Measurements from ENCODE around the gene FABP2. TPM values are rescaled to one million over a fixed set of nuclear protein-coding genes. Genes with fewer than 3 reads are reported as not detected.
"Not testable (repeated sequence)": the region's sequence is repeated elsewhere in the genome, so short reads cannot be mapped to it uniquely, and the experiment has no call there.

FABP2 gene
- total RNA-seq: not detected

- CTCF ChIA-PET: interaction anchor here (1.3 kb wide), 1 partner anchor 8 kb away, joined by 4 read pairs; no protein-coding TSS in a partner anchor
- H3K4me1 Mint-ChIP-seq (ENCODE audit: low read depth): no peaks in the 10 kb centered on the region
- H3K27me3 Mint-ChIP-seq (ENCODE audit: low read depth): no peaks in the 10 kb centered on the region
- H3K4me3 Mint-ChIP-seq: no peak within 1 kb of the TSS
- H3K36me3 Mint-ChIP-seq (ENCODE audit: low read depth): no peaks in the 10 kb centered on the region
- intact Hi-C loops (cut with micrococcal nuclease): no loop called here
- no peak within 1 kb of the TSS for H3K27ac Mint-ChIP-seq
- no peaks in the 10 kb centered on the region for H3K9me3 Mint-ChIP-seq
- no peak for DNase-seq
Measured at GRCh38 chr4:119321921-119322687, at the start of gene FABP2. Gene FABP2, minus strand, starts transcription at chr4:119322138. Its CDS starts 36 bp downstream, at chr4:119322102.

GRCh38 chr4:119370951-119371683 lies 49.2 kb upstream of the FABP2 start:
- CTCF ChIA-PET; H3K36me3 Mint-ChIP-seq (ENCODE audit: low read depth); H3K27me3 Mint-ChIP-seq (ENCODE audit: low read depth); H3K9me3 Mint-ChIP-seq; DNase-seq: not testable (repeated sequence)
- Mint-ChIP-seq H3K27ac (peak overlapping the region; percentile 63), H3K4me3 (peak overlapping the region; percentile 32), H3K4me1 (ENCODE audit: low read depth) (peaks cover 48% of the 10 kb centered on the region)
- intact Hi-C loops (cut with micrococcal nuclease): loop anchor here (1.0 to 5.0 kb wide), 3 partner anchors 70 to 159 kb away; partner anchors contain the start of gene USP53

DNA sequence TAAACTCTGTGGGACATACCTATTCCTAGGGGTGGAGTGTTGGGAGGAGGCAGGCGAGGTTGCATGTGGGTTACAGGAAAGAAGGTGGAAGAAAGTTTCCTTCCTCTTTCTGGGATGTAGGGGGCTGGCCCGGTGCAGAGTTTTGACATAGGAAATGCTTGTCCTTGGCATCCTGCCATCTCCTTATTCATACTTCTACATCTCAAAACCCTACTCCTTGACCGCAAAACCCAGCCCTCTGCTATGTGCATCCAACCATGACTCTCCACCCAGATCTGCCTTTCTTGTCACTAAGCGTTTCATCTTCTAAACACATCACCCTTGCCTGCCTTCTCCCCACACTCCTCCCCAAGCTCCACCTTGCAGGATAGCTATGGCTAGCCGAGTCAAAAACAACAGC lies 48.5 kb upstream of the FABP2 start:
- Mint-ChIP-seq H3K27ac (peak overlapping the region; percentile 63), H3K4me3 (peak overlapping the region; percentile 28), H3K4me1 (ENCODE audit: low read depth) (peaks cover 45% of the 10 kb centered on the region)
- H3K9me3 Mint-ChIP-seq; CTCF ChIA-PET; H3K27me3 Mint-ChIP-seq (ENCODE audit: low read depth); H3K36me3 Mint-ChIP-seq (ENCODE audit: low read depth): not testable (repeated sequence)
- intact Hi-C loops (cut with micrococcal nuclease): loop anchor here (1.0 to 5.0 kb wide), 3 partner anchors 70 to 158 kb away; partner anchors contain the start of gene USP53
- peak; percentile 89 for DNase-seq

- H3K36me3 Mint-ChIP-seq (ENCODE audit: low read depth); CTCF ChIA-PET; DNase-seq; H3K4me3 Mint-ChIP-seq; H3K27me3 Mint-ChIP-seq (ENCODE audit: low read depth); H3K27ac Mint-ChIP-seq; intact Hi-C loops (cut with micrococcal nuclease); H3K9me3 Mint-ChIP-seq: not testable (repeated sequence)
- peaks cover 30% of the 10 kb centered on the region for H3K4me1 Mint-ChIP-seq (ENCODE audit: low read depth)
Measured at GRCh38 chr4:119366802-119367201, 44.9 kb upstream of the FABP2 start.

- H3K9me3 Mint-ChIP-seq; H3K4me3 Mint-ChIP-seq; H3K36me3 Mint-ChIP-seq (ENCODE audit: low read depth); H3K27me3 Mint-ChIP-seq (ENCODE audit: low read depth); intact Hi-C loops (cut with micrococcal nuclease); CTCF ChIA-PET: not testable (repeated sequence)
- Mint-ChIP-seq H3K27ac (peak overlapping the region; percentile 47), H3K4me1 (ENCODE audit: low read depth) (peaks cover 14% of the 10 kb centered on the region)
- DNase-seq: peak; percentile 11
Measured at GRCh38 chr4:119364203-119364602, 42.3 kb upstream of the FABP2 start.

DNA sequence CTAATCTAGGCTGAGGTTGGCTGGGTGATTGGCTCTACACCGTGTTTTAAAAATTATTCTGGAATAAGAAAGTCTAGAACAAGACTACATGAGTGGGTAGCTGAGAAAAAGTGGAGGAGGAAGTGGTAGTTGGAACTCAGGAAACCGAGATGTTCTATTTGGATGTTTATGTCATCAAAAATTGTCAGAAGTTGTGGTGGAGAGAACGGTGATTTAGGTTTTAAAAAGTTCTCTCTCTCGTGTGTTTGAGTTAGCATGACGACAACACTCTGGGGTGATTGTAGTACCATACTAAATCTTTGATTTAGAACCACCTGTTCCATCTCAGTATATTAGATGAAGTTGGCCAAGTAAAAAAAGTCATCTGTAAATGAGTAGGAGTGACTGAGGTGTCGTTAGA lies 41.4 kb upstream of the FABP2 start:
- intact Hi-C loops (cut with micrococcal nuclease); H3K9me3 Mint-ChIP-seq; H3K4me3 Mint-ChIP-seq; H3K27ac Mint-ChIP-seq; H3K27me3 Mint-ChIP-seq (ENCODE audit: low read depth); CTCF ChIA-PET; DNase-seq; H3K36me3 Mint-ChIP-seq (ENCODE audit: low read depth): not testable (repeated sequence)
- H3K4me1 Mint-ChIP-seq (ENCODE audit: low read depth): peaks cover 12% of the 10 kb centered on the region

GRCh38 chr4:119362413-119362812 lies 40.5 kb upstream of the FABP2 start:
- H3K27ac Mint-ChIP-seq; H3K36me3 Mint-ChIP-seq (ENCODE audit: low read depth); DNase-seq; H3K9me3 Mint-ChIP-seq; H3K27me3 Mint-ChIP-seq (ENCODE audit: low read depth); CTCF ChIA-PET; intact Hi-C loops (cut with micrococcal nuclease); H3K4me3 Mint-ChIP-seq: not testable (repeated sequence)
- H3K4me1 Mint-ChIP-seq (ENCODE audit: low read depth): peaks cover 12% of the 10 kb centered on the region

DNA sequence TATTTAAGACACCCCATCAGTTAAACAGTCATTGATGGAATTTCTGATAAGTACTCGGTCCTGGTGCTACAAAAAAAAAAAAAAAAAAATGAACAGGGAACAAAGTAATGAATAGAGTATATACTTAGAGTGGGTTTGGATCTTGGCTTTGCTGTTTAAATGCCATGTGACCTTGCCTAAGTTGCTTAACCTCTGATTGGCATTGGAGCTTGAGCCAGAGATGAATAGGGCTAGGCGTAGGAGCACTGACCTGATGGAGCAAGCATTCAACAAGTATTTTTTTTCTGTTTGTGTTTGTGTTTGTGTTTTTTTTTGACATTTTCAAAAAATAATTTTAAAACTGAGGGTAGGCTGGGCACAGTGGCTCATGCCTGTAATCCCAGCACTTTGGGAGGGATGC lies 37.9 kb upstream of the FABP2 start:
- H3K4me3 Mint-ChIP-seq; H3K36me3 Mint-ChIP-seq (ENCODE audit: low read depth); DNase-seq; H3K4me1 Mint-ChIP-seq (ENCODE audit: low read depth); H3K9me3 Mint-ChIP-seq; H3K27ac Mint-ChIP-seq; H3K27me3 Mint-ChIP-seq (ENCODE audit: low read depth); CTCF ChIA-PET; intact Hi-C loops (cut with micrococcal nuclease): not testable (repeated sequence)

GRCh38 chr4:119356796-119357195 lies 34.9 kb upstream of the FABP2 start:
- H3K9me3 Mint-ChIP-seq; intact Hi-C loops (cut with micrococcal nuclease): not testable (repeated sequence)

DNA sequence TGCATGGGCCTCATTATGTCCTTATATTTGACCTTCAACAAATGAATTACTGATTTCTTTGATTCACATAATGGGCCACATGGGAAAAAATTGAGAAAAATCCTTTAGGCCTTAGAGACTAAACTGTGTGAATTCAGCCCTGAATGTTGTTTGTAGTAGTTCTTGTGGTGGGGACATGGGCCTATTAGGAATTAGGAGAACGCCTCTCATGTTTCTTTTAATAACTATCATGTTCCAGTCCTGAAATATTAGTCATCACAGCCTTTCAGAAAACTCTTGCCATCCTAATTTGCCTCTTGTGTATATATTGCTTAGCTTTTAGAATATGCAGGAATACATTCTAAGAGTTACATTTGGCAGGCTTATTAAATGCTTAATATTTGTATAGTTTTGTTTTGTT lies 34.1 kb upstream of the FABP2 start:
- intact Hi-C loops (cut with micrococcal nuclease); H3K4me1 Mint-ChIP-seq (ENCODE audit: low read depth); H3K36me3 Mint-ChIP-seq (ENCODE audit: low read depth); H3K9me3 Mint-ChIP-seq; H3K27me3 Mint-ChIP-seq (ENCODE audit: low read depth); H3K4me3 Mint-ChIP-seq; CTCF ChIA-PET; DNase-seq; H3K27ac Mint-ChIP-seq: not testable (repeated sequence)

More at GRCh38 chr4:119356796-119357195, 34.9 kb upstream of the FABP2 start:
- H3K36me3 Mint-ChIP-seq (ENCODE audit: low read depth); H3K4me1 Mint-ChIP-seq (ENCODE audit: low read depth); H3K27me3 Mint-ChIP-seq (ENCODE audit: low read depth); DNase-seq; CTCF ChIA-PET; H3K4me3 Mint-ChIP-seq; H3K27ac Mint-ChIP-seq: not testable (repeated sequence)

GRCh38 chr4:119353364-119353763 lies 31.4 kb upstream of the FABP2 start:
- CTCF ChIA-PET; DNase-seq; intact Hi-C loops (cut with micrococcal nuclease); H3K27ac Mint-ChIP-seq; H3K36me3 Mint-ChIP-seq (ENCODE audit: low read depth); H3K9me3 Mint-ChIP-seq; H3K27me3 Mint-ChIP-seq (ENCODE audit: low read depth); H3K4me1 Mint-ChIP-seq (ENCODE audit: low read depth); H3K4me3 Mint-ChIP-seq: not testable (repeated sequence)

GRCh38 chr4:119348169-119348568 lies 26.2 kb upstream of the FABP2 start:
- H3K4me1 Mint-ChIP-seq (ENCODE audit: low read depth); intact Hi-C loops (cut with micrococcal nuclease); H3K4me3 Mint-ChIP-seq; DNase-seq; H3K9me3 Mint-ChIP-seq; H3K36me3 Mint-ChIP-seq (ENCODE audit: low read depth); H3K27me3 Mint-ChIP-seq (ENCODE audit: low read depth); H3K27ac Mint-ChIP-seq; CTCF ChIA-PET: not testable (repeated sequence)

DNA sequence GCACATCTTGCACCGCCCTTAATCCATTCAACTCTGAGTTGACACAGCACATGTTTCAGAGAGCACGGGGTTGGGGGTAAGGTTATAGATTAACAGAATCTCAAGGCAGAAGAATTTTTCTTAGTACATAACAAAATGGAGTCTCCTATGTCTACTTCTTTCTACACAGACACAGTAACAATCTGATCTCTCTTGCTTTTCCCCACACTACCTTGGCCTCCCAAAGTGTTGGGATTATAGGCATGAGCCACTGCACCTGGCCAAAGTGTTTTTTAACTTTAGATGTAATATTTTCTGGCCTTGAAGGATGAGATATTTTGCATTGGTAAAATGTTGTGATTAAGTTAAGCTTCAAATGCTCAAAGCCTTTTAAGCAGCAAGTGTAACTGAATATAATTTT lies 21.4 kb upstream of the FABP2 start:
- DNase-seq; H3K4me1 Mint-ChIP-seq (ENCODE audit: low read depth); H3K9me3 Mint-ChIP-seq; intact Hi-C loops (cut with micrococcal nuclease); H3K27me3 Mint-ChIP-seq (ENCODE audit: low read depth); H3K4me3 Mint-ChIP-seq; H3K36me3 Mint-ChIP-seq (ENCODE audit: low read depth); H3K27ac Mint-ChIP-seq; CTCF ChIA-PET: not testable (repeated sequence)

Data from activated naive CD4-positive, alpha-beta T cell treated with anti-CD3 and anti-CD28 coated beads for 36 hours (primary cell).